GM10847 (cell line): Measurements from ENCODE around the gene SVIL.

Experiments used
- POLR2A ChIP-seq: IDR thresholded peaks from 2 replicates; pipeline ENCODE4 v1.6.1; 2011; ENCODE audit not compliant: insufficient read length; ENCODE audit errors: extremely low read depth

SVIL gene

DNA sequence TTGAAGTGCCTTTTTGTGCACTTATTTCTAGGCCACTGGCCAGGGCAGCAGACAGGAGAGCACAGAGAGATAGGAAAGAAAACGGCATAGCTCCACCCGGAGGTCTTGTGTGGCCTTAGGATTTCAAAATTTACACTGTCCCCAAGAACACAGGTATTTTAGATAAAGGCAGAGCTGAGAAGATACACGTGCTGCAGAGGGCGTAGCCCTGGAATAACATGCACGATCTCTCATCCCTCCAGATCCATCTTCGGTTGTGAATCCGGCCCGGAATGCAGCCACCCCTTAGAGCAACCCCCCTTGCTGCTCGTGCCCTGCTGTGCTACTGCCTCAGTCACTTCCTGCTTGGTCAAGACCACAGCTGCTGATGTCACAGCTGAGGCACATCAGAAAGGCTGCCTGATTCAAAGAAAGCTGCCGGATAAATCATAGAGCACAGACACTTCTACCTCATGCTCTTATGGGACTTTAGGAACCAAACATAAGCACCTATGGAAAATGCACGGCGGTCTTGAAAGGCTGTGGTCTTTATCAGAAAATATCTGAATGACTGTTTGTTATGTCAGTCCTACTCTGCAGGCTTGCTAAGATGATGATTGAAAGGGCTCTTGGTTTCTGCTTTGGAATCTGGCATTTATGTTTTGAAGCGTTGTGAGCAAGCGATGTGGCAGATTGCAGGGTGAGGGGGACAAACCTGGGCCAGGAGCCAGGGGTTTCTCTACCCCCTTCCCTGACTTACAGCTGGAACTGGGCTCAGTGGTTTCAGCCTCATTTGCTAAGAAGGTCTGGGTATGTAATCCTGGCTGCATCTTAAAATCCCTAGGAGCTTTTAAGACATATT lies 152.0 kb downstream of the SVIL start:
- no peak for TF ChIP-seq POLR2A

DNA sequence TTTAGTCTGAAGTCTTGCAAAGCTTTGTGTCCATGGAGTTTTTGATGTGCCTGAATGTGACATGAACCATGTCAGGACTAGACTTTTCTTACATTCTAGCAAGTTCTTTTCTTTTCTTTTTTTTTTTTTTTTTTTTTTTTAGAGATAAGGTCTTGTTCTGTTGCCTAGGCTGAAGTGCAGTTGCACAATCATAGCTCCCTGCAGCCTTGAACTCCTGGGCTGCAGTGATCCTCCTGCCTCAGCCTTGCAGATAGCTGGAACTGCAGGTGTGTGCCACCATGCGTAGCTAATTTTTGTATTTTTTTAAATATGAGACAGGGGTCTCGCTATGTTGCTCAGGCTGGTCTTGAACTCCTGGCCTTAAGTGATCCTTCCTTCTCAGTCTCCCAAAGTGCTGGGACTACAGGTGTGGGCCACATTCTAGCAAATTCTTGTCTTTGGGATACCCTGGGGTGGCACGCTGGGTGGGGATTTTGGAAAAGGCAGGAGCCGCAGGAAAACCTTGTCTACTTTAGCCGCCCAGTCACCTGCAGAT lies 152.8 kb downstream of the SVIL start:
- TF ChIP-seq POLR2A, result no peak

GRCh38 chr10:29479981-29480954 lies 154.5 kb downstream of the SVIL start:
- TF ChIP-seq POLR2A, result no peak

DNA sequence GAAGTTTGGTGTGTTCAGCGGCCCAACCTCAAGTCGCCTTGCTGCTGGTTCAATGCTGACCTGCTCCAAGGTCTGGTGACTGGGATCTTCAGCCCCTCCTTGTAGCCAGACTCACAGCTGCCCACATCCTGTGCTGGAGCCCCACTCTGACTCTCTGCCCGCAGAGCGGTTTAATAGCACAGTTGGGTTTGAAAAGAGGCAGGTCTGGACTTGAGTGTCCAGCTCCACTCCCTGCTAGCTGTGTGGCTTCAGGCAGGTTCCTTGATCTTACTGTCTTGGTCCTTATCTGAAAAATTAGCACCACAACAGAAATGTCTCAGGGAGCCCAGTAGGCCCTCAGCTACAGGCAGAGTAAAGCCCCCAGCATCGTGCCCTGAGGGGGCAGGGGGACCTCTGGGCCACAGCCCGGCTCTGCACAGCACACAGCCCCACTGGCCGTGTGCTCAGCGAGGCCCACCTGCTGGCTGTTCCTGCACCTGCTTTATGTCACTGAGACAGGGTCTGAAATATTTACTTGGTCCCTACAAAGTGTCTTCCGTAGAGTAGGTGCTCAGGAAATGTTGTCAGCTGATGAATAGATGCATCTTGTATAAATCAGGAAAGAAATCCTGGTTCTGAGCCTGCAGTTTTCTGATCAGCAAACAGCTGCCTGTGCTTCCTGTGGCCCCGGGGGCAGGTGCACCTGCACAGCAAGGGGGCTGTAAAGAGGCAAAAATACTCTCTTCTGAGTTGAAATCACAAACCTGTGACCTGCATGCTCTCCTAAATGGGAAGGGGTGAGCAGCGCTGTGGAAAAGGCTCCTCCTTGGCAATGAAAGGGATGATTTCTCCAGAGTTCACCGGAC lies 155.5 kb downstream of the SVIL start:
- no peak for TF ChIP-seq POLR2A

GRCh38 chr10:29473406-29474100 lies 161.2 kb downstream of the SVIL start:
- TF ChIP-seq POLR2A, result no peak

DNA sequence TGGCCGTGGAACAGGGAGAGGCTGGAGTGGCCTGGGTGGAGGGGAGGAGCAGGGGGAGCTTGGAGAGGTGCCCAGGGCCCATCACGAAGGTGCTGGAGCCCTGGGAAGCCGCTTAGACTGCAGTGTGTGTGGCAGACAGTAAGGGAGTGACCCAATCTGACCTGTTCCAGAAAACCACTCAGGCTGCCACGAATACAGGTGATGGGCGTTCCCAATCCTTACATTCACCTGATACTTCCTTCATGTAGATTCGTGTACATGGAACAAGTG lies 161.7 kb downstream of the SVIL start:
- TF ChIP-seq POLR2A, result no peak

DNA sequence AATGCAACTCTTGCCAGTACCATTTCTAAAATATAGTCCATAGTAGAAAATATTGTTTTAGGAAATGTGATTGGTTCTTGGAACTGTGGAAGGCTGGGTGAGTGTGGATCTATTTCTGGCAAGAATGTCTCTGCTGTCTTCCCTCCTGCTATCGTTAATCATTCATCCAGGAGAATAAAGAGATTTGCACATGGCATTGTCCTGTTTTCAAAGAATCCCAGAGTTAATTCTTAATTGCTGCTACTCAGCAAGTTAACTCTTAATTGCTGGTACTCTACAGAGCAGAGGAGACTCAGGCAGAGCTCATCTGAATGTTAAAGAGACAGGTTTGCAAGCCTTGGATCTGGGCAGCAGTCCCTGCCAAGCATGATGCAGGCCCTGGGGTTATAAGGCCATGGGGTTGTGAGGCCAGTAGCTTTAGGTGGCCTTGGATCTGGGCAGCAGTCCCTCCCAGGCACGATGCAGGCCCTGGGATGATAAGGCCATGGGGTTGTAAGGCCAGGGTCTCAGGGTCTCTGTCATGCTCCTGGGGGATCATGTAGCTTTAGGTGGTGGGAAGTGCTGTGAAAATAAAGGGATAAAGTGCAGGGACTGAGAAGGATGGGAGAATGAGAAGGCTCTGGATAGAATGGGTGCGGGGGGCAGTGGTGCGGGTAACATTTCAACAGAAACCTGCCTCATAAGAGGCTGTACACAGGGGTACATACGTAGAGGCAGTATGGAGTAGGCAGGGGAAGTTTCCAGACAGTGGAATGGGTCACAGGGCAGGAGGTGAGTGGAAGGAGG lies 162.3 kb downstream of the SVIL start:
- TF ChIP-seq POLR2A, result no peak

- TF ChIP-seq POLR2A, result no peak
Measured at GRCh38 chr10:29471544-29471859, 163.3 kb downstream of the SVIL start.

DNA sequence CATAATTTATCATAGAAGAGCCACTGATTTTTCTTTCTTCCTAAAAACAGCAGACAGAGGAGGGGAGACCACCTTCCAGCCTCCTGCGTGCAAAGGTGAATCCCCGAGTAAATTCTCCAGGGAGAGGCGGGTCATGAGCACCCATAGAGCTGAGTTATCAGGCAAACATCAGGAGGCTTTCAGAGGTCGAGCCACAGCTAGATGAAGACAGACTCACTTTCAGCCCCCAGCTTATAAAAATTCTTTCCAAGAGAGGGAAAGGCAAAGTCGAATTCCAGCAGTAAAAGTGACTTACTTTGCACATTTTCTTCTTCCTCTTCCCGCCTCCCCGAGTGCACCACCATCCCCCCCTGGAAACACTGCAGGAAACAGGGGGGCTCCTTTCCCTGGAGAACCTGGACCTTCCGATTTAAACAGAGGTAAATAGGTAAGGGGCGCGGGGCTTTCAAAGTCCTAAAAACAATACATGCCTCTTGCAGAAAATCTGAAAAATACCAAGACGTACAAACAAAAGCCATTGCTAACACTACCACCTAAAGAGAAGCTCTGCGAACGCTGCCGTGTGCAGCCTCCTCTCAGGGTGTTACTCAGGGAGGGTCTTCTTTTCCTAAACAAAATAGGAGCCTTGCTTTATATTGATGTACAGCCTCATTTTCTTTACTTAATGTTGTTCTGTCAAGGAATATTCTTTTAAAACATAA lies 163.8 kb downstream of the SVIL start:
- no peak for TF ChIP-seq POLR2A

GRCh38 chr10:29470355-29470705 lies 164.4 kb downstream of the SVIL start:
- TF ChIP-seq POLR2A, result no peak

DNA sequence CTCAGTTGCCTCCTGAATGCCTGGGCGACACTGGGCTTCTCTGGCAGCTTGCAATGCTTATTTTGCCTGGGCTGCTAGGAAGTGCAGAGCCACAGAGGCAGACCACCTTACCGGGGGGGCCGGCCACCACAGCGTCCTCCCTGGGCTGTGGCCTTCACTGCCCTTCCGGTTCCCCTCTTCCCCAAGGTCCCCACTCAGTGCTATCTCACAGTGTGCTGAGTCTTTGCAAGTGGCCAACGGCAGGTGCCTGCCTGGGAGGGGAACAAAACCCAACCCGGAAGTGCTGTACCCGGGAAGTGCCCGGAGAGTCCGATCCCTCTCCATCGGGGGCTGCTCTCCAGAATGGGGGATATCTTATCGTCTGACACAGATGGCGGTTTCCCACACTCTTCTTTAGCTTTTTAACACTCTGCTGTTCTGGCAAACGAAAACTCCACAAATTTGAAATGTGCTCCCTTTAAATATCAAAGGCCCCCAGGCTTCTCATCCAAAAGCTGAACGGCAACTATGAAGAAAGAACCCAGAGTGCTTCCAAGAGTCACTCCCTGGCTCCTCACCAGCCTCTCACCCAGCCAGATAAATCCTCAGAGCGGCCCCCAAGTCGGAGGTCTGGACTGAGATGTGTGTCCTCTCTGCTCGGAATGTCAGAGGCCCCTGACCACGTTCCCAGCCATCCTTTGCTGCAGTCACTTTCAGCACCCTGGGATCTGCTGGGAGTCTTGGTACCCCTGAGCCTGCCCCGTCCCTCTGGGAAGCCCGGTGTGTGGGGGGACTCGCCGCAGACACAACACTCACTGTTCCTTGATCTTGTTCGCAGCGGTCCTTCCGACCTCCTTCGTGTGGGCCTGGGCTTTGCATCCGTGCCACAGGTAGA lies 165.1 kb downstream of the SVIL start:
- TF ChIP-seq POLR2A, result no peak

DNA sequence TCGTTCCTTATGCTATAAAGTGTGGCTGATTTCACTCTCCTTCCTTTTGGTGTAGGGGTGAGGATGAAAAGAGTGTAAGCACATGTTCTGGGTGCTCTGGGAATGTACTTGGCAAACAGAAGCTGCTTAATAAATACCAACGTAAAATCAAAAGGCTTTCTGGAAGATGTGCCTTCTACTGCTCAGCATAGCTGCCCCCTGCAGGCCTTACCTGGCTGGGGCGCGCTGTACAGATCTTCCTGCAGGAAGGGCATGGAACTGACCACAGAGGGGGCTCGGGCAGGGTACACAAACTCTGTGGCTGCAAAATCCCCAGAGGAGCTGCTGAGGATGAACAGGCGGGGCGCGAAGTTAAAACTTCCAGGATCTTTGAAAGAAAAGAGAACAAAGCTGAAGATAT lies 169.4 kb downstream of the SVIL start:
- no peak for TF ChIP-seq POLR2A
